Neural progenitor cell (in vitro differentiated cells): ENCODE data around the gene CACNA1B.
"Not testable (repeated sequence)": the region's sequence is repeated elsewhere in the genome, so short reads cannot be mapped to it uniquely, and the experiment has no call there.

Experiments
- EZH2 ChIP-seq: fragments of 200-600 bp; sonication (generic); IDR thresholded peaks from 2 replicates; pipeline ENCODE4 v1.6.1; 2017; ENCODE audit warnings: antibody characterized with exemption, mild to moderate bottlenecking, moderate library complexity
- TF ChIP-seq, protein P1 (sequence below): fragments of 200-600 bp; sonication (generic); IDR thresholded peaks from 2 replicates; pipeline ENCODE4 v1.5.1; 2017; ENCODE audit warnings: antibody characterized with exemption, mild to moderate bottlenecking

DNA sequence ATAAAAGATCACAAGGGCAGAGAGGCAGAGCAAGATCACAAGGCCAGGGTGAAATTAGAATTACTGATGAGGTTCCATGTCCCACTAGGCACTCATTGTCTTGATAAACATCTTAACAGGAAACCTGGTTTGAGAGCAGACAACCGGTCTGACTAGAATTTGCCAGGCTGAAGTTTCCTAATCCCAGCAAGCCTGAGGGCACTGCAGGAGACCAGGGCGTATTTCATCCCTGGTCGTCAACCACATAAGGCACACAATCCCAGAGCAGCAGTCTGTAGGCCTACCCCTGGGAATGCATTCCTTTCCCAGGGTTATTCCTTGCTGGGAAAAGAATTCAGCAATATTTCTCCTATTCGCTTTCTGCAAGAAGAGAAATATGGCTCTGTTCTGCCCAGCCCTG is 214.5 kb downstream of the CACNA1B start:
- not testable (repeated sequence) for TF ChIP-seq EZH2
- TF ChIP-seq, protein P1, sequence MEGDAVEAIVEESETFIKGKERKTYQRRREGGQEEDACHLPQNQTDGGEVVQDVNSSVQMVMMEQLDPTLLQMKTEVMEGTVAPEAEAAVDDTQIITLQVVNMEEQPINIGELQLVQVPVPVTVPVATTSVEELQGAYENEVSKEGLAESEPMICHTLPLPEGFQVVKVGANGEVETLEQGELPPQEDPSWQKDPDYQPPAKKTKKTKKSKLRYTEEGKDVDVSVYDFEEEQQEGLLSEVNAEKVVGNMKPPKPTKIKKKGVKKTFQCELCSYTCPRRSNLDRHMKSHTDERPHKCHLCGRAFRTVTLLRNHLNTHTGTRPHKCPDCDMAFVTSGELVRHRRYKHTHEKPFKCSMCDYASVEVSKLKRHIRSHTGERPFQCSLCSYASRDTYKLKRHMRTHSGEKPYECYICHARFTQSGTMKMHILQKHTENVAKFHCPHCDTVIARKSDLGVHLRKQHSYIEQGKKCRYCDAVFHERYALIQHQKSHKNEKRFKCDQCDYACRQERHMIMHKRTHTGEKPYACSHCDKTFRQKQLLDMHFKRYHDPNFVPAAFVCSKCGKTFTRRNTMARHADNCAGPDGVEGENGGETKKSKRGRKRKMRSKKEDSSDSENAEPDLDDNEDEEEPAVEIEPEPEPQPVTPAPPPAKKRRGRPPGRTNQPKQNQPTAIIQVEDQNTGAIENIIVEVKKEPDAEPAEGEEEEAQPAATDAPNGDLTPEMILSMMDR = not testable (repeated sequence)
